Measurements from ENCODE around the gene COL4A1.

COL4A1 gene

GRCh38 chr13:110347088-110347487, 40.1 kb upstream of the COL4A1 start:
- no peak for DNase-seq (ENCODE audit: extremely low read depth, low read depth)
- TF ChIP-seq CTCF (IDR thresholded peaks at IDR 0.05; ENCODE audit: low read depth, low read length) = no peak

GRCh38 chr13:110346661-110347067, 39.7 kb upstream of the COL4A1 start:
- DNase-seq (ENCODE audit: extremely low read depth, low read depth) = no peak
- TF ChIP-seq CTCF (IDR thresholded peaks at IDR 0.05; ENCODE audit: low read depth, low read length) = no peak

DNA sequence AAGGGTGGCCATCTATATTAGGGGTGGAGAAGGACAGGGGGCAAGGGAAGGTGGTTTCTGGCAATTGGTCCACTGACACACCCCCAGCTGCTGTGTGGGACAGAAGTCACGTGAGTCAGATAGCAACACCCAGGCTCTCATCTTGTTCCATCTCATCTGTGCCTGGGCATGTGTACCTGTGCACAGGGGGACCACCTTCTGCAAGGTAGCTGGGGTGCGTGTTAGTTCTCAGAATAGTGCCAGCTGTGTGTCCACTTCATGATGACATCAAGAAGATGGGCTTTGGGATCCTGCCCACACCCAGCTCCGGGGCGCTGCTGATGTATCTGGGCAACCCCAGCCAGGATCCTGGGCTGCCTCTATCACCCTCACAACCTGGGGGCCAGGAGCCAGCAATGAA, 38.7 kb upstream of the COL4A1 start:
- no peak for TF ChIP-seq CTCF (IDR thresholded peaks at IDR 0.05; ENCODE audit: low read depth, low read length)
- DNase-seq (ENCODE audit: extremely low read depth, low read depth) = no peak

DNA sequence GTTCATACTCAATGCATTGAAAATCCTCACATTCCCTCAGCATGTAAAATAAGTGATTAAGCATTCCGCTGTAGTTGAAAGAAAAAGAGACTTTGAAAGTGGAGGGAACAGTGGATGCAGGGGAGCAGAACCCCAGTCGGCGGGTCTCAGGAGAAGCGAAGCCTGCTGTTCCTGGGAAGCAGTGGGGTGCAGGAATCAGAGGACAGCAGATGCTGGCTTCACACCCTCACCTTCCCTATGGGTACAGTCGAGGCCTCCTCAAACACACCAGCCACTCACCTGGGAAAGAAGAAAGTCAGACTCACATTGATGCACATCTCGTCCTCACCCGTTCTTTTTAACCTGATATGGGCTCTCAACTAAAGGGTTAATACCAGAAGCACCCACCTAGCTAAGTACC, 38.3 kb upstream of the COL4A1 start:
- DNase-seq (ENCODE audit: extremely low read depth, low read depth) = no peak
- no peak for TF ChIP-seq CTCF (IDR thresholded peaks at IDR 0.05; ENCODE audit: low read depth, low read length)

DNA sequence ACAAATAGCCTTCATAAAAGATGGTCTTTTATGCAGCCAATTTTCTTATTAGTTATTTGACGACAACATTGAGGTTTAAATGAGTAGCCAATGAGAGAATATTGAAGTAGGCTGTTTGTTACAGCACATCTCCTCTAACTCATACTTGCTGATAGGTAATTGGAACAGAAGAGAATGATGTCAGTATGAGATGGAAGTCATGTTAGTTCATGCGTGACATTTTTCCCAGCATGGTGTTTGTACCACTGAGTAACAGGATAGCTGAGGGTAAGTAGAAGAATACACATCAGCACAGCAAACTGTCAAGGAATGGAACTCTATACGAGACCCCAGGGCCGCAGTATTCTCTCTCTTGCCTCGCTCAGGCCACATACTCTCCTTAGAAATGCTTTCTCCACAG, 37.4 kb upstream of the COL4A1 start:
- no peak for DNase-seq (ENCODE audit: extremely low read depth, low read depth)
- TF ChIP-seq CTCF (IDR thresholded peaks at IDR 0.05; ENCODE audit: low read depth, low read length) = no peak

DNA sequence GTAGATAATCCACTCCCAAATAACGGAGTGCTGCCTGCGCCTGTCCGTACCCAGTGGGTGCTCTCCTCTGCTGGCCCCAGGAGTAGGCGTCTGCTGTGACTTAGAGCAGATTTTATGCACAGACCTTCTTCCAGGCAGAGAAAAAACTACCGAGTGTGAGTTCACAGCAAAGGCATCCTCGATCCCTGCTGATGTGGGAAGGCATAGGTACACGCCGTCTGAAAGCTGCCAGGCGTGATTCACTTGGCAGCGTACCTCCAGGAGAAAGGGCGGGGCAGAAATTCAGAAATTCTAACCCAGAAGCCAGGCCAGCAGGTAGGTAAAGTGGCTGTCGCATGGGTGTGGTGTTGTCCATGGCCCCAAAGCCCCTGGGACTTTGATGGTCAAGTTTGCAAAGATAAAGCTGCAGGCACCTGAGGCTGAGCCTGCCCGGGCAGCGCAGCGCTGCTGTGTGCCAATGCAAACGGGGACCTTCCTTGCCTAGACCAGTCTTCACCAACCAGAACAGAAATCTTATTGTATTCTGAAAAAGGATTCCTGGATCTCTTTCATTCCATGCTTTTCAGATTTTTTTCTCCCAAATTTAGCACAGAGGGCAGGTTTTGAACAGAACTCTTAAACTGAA, 36.4 kb upstream of the COL4A1 start:
- no peak for DNase-seq (ENCODE audit: extremely low read depth, low read depth)
- TF ChIP-seq CTCF (IDR thresholded peaks at IDR 0.05; ENCODE audit: low read depth, low read length) = no peak

GRCh38 chr13:110342474-110342873, 35.5 kb upstream of the COL4A1 start:
- no peak for TF ChIP-seq CTCF (IDR thresholded peaks at IDR 0.05; ENCODE audit: low read depth, low read length)
- no peak for DNase-seq (ENCODE audit: extremely low read depth, low read depth)
